Stimulated activated CD8-positive, alpha-beta memory T cell treated with anti-CD3 and anti-CD28 coated beads, Interleukin-15, amount 100 ng/mL, for 48 hours (primary cell): ENCODE data around the gene CSTF2.
"Not testable (repeated sequence)": the region's sequence is repeated elsewhere in the genome, so short reads cannot be mapped to it uniquely, and the experiment has no call there.

Experiments used
- DNase-seq, 2 donors: peaks; one replicate each; pipeline ENCODE4 v3.0.0-alpha.2; 2020; ENCODE audit warnings: low read depth in 2 of 2

Gene CSTF2, protein sequence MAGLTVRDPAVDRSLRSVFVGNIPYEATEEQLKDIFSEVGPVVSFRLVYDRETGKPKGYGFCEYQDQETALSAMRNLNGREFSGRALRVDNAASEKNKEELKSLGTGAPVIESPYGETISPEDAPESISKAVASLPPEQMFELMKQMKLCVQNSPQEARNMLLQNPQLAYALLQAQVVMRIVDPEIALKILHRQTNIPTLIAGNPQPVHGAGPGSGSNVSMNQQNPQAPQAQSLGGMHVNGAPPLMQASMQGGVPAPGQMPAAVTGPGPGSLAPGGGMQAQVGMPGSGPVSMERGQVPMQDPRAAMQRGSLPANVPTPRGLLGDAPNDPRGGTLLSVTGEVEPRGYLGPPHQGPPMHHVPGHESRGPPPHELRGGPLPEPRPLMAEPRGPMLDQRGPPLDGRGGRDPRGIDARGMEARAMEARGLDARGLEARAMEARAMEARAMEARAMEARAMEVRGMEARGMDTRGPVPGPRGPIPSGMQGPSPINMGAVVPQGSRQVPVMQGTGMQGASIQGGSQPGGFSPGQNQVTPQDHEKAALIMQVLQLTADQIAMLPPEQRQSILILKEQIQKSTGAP

DNA sequence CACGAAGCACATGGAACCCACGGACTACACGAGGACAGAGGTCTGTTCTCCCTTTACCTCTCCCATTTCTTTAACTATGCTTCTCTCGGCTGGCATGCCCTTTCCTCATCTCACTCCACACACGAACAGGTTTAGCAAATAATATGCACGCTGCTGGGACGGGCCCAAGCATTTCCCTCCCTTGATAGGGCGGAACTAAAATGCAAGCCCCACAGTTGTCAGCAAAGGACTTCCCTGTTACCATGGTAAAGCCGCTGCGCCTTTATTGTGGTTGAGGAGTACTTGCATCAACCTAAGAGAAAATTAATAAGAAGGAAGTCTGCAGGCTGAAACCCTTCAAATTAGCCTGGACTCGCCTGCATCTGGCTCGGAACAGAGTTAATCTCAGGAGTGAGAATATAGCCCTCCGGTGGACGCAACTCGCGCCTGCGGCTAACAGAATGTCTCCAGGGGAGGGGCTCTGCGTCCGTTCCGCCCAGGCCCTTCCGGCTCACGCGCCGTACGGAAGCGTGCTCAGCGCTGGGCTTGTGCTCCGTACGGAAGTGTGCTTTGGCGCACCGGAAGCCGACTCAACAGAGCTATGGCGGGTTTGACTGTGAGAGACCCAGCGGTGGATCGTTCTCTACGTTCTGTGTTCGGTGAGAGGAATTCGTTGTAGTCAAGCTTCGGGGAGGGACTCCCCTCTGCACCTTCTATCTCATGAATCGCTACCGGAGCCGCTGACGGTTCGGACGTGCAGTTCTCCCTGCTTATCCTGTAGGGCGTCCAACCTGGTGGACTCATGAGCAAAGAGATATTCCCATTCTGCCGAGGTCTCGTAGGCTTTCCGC, at the start of gene CSTF2:
TSS of gene CSTF2 (plus strand) at position 555 of the 830 bp plus-strand sequence. CDS start at position 581, 26 bp downstream.
- peak; percentile 63 to 72 for DNase-seq

DNA sequence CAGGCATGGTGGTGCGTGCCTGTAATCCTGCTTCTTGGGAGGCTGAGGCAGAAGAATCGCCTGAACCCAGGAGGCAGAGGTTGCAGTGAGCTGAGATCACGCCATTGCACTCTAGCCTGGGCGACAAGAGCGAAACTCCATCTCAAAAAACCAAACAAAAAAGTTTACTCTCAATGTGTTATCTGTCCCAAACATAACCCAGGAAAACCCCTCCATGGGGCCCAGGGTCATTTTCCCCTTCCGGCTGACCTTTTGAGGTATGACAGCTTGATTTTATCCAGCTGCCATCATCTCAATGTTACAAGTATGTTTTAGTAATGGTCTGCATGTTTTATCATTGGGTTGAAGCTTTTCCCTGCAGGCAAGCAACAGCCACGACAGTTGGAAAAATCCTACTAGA, 23.8 kb upstream of the CSTF2 start:
- not testable (repeated sequence) for DNase-seq

DNA sequence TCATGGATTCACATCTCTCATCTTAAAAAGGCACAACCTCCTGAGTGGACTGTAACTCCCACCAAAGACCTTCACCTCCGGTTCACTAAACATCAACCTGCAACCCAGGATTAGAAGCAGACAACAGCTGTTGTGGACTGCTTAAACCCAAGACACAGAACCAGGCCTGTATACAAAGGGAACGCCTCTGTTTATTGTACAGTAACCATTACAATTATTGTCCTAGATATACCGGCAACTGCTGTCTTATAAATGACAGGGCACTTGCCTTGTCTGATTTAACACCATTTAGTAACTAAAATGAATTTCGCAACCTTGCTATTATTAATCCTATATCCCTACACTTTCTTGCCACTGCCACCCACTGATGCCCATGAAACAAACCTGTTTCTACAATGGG, 22.8 kb upstream of the CSTF2 start:
- DNase-seq: no peak

DNA sequence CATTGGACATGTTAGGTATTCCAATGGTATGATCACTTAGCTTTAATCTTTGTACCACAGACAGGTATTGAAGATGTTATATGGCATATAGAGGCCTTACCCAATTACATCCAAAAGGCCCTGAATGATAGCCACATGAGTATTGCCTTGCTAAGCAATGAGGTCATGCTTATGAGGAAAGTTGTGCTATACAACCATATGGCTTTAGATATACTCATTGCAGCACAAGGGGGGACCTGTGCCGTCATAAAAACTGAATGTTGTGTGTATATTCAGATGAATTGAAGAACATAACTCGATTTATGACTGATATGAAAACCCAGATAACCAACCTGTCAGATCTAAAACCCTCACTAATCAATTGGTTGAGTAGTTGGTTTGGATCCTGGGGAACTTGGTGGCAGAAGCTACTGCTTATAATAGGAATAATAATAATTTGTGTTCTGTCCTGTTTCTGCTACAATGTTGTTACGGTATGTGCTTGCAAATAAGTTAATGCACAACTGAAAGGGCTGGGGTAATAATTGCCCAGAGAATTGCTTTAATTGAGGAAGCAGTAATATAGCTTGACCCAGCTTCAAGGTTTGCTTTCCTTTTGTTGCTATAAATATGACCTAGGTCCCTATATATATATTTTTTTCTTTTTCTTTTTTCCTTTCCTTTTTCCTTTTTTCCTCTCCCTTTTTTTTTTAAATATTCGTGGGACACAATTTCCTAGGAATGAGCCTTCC, 21.5 kb upstream of the CSTF2 start:
- no peak for DNase-seq

DNA sequence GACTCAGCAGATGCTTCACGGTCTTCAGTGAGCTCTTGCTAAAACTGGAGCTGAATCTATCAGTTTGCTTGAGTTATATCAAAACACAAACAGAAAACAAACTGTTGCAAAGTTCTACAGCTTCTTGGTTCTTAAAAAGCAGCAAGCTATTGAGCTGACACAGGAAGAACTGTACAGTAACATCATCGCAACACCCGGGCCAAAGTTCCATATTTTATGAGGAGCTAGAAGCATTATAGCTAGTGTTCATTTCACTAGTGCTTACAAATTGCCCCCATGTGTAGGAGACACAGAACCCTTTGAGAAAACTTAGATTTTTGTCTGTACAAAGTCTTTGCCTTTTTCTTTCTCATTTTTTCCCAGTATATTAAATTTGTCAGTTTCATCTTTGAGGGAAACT, 17.3 kb upstream of the CSTF2 start:
- no peak for DNase-seq

DNA sequence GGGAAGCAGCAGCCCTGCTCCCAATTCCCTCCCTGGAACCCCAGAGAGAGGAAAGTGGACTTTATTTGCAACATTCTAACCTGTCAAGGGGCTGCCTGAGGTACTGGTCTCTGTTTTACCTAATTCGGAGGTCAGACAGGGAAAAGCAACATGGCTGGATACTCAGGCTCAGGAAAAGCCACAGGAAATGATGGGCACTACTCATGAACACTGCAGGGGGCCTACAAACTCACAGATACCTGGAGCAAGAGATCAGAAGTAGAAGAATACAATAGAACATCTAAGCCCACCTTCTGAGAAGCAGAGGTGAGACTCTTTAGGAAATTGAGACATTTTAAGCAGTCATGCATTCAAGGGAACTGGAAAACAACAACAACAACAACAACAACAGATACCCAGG, 15.4 kb upstream of the CSTF2 start:
- no peak for DNase-seq

DNA sequence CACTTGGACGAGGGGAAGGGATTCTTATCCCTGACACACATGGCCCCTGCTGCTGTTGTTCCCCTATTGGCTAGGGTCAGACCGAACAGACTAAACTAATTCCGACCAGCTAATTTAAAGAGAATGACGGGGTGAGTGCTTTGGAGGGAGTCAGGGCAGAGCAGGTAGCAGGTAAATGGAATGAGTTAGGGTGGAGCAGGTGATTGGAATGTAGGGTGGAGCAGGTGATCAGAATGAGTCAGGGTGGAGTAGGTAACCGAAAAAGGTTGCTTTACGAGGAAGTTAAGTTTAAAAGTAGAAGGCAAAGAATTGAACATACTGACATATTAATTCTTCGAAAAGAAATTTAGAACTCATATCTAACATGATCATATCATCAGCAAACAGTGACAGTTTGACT, 11.9 kb upstream of the CSTF2 start:
- not testable (repeated sequence) for DNase-seq

DNA sequence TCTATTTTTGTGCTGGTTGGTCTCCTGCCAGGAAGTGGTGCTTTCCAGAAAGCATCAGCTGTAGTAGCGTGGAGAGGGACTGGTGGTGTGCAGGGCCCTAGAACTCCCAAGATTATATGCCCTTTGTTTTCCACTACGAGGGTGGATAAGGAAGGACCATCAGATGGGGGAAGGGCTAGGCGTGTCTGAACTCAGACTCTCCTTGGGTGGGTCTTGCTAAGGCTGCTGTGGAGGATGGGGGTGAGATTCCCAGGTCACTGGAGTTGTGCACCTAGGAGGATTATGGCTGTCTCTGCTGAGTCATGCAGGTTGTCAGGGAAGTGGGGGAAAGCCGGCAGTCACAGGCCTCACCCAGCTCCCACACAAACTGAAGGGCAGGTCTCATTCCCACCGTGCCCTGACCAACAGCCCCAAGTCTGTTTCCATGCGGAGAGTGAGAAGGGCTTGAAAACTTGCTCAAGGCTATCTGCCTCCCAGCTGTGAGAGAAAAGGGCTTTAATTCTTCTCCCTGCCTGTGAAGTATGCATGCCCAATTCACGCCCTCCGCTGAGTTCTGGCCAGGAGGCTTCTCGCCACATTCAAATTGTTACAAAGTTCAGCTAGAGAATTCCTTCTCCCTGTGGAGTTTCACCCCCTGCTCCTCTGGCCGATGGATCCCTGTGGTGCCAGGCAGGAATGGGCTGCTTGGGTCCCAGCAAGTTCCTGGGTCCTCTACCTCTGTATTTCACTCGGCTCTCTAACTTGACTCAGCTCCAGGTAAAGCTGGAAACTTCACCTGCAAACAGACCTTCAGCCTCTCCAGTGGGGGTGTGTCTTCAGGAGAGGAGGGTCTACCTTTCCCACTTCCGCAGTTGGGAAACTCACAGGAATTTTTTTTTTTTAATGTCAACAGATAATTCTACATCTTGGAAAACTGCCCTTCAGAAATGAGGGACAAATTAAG, 7.7 kb upstream of the CSTF2 start:
- no peak for DNase-seq

DNA sequence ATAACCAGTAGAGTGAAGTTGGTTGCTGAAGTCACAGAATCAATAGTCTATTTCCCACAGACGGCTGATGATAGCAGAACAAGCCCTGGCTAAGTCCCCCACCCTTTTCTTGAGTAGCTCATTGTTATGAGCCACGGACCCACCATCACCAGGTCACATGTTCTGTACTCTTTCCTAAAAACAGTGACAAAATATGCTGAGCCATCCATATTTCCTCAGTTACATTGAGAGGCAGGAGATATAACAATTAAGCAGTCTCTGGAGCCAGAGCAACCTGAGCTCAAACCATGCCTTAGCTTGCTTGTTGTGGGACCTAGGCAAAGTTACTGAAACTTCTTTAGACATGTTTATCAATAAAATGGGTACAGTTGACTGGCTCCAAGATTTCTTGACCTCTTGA, 2.9 kb upstream of the CSTF2 start:
- no peak for DNase-seq

DNA sequence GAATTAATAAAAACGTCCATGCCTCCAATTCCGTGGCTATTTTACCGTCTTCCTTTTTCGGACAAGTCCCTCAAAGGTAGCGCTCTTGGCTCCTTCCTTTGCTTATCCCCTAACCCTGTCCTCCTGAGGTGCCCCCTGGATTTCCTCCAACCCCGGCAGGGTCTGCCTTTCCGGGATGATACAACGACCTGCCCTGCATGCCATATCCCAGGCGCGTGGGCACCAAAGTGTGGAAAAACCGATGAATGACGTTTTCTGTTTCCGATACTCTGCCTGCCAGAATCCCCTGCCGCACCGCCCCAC, 706 bp upstream of the CSTF2 start:
- DNase-seq: peak in 1 of 2 donors; percentile 10

DNA sequence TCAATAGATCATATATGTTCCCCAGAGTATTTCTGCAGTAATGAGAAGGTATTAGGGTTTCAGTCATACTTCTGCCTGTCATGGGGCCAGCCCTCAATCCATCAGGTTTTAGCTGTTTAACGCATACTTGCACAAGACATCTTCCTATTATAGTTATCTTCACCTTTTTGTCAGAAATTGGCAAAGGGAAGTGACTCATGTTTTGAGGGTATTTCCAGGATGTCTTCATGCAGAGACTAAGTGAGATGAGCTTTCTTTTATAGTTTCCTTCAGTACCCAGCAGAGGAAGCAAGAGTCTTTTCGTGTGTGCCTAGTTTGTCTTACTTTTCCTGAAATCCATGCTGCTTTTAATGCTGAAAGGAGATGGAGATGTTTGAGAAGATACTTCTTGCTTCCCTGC, 9.5 kb downstream of the CSTF2 start:
- DNase-seq: no peak

DNA sequence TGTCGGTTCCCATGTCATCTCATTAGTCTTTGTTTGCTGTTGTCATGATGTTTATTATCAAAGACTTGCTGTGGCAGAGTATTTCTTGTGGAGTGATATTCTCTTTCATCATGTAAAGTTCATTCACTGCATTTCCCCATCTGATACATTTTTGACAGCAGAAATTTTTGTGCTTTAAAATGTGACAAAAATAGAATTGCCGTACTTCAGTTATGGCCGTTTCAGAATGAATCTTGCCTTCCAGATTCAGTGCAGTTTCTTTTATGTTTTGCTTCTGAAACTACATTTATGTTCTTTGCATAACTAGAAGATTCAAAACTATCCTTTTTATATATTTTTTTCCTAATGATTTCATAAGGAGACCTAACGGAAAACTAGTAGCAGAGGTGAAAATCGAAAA, 10.0 kb downstream of the CSTF2 start:
- no peak for DNase-seq

DNA sequence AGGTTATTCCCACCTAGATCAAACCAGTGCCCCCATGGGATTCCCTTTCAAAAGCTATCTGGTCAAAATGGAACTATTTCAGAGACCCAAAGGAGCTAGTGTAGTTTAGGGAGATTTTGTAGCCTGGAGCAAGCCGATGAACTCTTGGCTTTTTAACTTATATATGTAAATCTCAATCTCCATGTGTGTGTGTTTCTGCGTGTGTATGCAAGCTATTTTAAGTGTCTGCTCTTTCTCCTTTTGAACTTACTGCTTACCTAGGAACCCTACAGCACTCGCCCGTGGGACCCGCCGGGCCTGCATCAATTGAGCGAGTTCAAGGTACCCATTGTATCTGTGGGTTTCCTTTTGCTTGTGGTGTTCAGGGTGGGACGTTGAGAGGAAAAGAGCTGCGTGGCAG, 10.4 kb downstream of the CSTF2 start:
- DNase-seq: no peak

DNA sequence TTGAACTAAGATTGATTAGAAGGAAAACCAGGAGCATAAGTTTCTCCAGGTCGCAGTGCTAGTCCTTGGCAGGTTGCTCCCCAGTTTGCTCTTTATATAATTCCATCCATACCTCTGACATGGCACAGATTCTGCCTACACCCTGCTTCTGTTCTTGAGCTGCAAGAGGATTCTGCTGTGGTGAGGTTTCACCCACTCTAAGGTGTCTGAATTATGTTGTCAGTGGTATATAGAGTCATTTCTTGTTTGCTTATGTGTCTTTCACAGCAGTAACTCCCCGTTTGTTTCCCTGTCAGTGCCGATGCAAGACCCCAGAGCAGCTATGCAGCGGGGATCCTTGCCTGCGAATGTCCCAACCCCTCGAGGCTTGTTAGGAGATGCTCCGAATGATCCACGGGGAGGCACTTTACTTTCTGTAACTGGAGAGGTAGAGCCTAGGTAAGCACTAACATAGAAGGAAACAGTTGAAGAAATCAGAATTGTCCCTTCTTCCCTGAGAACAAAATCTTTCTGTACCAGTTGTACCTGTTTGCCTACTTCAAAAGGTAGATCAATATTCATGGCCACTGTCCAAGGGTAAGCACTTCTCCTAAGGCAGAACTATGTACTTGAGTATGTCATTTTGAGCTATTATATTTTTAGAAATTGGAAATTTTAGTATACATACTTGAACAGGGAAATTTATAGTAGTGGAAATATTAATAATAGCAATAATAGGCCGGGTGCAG, 11.2 kb downstream of the CSTF2 start:
- no peak for DNase-seq

DNA sequence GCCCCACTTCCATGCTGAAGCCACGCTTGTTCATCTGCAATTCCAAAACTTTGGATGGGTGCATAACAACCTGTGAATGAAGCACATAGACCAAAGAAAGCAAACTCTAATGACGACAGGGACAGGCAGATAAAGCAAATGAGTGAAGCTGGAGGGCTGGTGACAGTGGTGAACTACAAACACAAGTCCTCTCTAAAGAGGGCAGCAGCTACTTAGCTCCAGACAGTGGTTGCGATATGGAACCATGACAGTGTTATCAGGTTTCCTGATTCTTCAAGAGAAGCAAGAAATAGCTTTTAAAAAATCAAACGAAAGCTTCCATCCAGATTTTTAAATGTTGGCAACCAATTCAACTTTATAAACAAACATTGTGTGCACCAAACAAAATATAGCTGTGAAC, 30.1 kb downstream of the CSTF2 start:
- no peak for DNase-seq

DNA sequence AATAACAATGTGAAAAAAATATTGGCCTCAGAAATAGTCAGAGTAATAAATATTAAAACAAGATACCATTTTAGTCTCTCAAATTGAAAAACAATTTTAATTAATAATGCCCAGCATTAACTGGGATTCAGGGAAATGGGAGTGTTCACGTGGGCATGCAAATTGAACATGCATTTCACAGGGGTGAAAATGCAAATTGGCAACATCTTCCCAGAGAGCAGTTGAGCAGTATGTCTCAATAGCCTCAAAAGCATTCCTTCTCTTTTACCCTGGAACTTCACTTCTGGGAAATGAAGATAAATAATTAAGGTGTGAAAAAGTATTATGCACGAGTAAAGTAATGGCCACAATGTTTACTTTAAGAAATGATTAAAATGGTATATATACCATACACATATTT, 32.6 kb downstream of the CSTF2 start:
- no peak for DNase-seq

DNA sequence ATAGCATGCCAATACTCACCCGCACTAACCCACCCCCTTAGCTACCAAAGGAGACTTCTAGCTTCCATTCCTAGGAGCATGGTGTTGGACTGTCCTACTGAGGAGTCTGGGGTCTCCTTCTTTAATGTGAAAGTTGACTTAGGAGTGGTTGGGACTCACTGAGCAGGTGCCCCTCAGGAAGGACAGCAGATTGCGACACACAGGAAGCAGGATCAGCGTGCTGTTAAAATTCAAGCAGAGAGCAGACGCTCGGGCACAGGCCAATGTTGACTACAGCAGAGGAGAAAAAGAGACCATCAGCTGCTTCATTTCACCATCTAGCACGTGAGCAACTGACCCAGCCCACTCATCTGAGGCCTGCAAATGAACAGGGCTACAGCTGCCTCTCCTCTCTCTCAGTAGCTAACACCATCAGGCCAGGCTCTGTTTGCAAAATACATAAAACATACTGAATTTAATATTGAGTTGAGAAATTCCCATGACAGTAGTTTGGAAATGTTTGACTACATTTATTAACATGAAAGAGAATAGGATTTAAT, 43.2 kb downstream of the CSTF2 start:
- DNase-seq: no peak

DNA sequence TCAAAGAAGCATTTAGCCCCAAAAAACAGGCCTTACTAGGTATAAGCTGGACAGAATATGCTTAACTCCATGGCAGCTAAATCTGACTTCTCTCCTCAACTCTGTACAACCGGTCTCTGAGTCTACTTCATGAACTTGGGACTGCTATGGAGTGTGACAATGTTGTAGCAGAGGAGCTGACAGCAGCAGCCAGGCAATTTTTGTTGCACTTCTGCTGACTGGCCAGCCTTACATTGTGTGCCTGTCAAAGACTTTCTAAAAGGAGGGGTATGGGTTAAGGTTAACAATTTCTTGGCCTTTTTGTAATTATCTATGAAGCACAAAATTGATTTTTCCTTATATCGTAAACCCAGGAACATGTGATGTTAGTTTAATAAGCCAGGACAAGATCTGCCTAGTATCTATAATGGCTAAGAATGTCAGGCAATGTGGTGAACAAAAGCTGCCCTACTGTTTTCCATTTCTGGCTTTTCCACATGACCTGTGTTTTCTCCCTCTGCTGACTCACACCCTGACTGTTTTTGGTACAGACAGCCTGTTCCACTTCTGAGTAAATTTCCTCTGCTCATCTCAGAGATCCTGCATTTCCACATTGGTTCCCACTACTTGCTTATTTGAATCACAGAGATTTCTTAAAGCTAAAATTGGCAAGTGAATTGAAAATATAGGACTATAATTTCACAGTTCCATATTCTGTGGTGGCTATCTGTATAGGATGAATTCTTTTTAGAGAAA, 44.6 kb downstream of the CSTF2 start:
- no peak for DNase-seq

DNA sequence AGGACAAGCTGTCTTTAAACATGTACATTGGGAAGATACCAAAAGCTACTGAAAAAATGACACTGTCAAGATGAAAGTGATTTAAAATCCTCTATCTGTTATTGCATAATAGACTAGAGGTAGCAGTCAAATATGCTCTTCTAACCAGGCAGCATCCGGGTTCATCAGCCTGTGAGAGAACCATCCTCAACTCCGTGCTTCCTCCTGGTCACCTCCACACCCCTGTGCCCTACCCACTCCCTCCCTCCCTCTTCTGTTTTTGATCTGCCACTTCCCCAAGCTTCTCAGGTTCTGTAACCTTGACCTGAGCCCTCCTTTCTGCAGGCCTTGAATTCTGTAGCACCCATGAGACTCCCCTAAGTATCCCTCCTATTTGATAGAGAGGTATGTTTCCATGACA, 48.1 kb downstream of the CSTF2 start:
- DNase-seq: no peak
